HG02870 (cell line): ENCODE data around the gene PTH2.
"Not testable (repeated sequence)": the region's sequence is repeated elsewhere in the genome, so short reads cannot be mapped to it uniquely, and the experiment has no call there.

Experiments
- ATAC-seq: cut with Tn5 transposase; IDR thresholded peaks from one replicate; pipeline ENCODE4 v1.9.1; 2021; ENCODE audit warnings: mild to moderate bottlenecking, moderate library complexity; ENCODE audit not compliant: unreplicated experiment

PTH2 gene

GRCh38 chr19:49448432-49448786 is 25.2 kb upstream of the PTH2 start:
- ATAC-seq: no peak

- no peak for ATAC-seq
Observed at GRCh38 chr19:49447485-49448431, 24.5 kb upstream of the PTH2 start.

GRCh38 chr19:49445997-49446396 is 22.8 kb upstream of the PTH2 start:
- no peak for ATAC-seq

GRCh38 chr19:49444100-49444700 is 21.0 kb upstream of the PTH2 start:
- ATAC-seq: not testable (repeated sequence)

GRCh38 chr19:49443366-49444099 is 20.3 kb upstream of the PTH2 start:
- ATAC-seq: peak; percentile 72

GRCh38 chr19:49442771-49443365 is 19.6 kb upstream of the PTH2 start:
- peak; percentile 14 for ATAC-seq

- no peak for ATAC-seq
Observed at GRCh38 chr19:49442354-49442753, 19.1 kb upstream of the PTH2 start.

- ATAC-seq: no peak
Observed at GRCh38 chr19:49441960-49442350, 18.7 kb upstream of the PTH2 start.

GRCh38 chr19:49441210-49441959 is 18.1 kb upstream of the PTH2 start, which contains the start of gene SLC17A7:
SLC17A7 (minus strand) TSS chr19:49441527; CDS start chr19:49441379, 148 bp downstream.
- no peak for ATAC-seq

GRCh38 chr19:49440439-49441209 is 17.4 kb upstream of the PTH2 start:
- no peak for ATAC-seq

GRCh38 chr19:49439836-49440235 is 16.6 kb upstream of the PTH2 start:
- ATAC-seq: no peak

- no peak for ATAC-seq
Observed at GRCh38 chr19:49438261-49438660, 15.0 kb upstream of the PTH2 start.

- no peak for ATAC-seq
Observed at GRCh38 chr19:49437231-49437630, 14.0 kb upstream of the PTH2 start.

- no peak for ATAC-seq
Observed at GRCh38 chr19:49436381-49437017, 13.3 kb upstream of the PTH2 start.

- ATAC-seq: no peak
Observed at GRCh38 chr19:49435670-49436069, 12.4 kb upstream of the PTH2 start.

GRCh38 chr19:49434907-49435583 is 11.8 kb upstream of the PTH2 start:
- no peak for ATAC-seq

GRCh38 chr19:49433240-49433901 is 10.1 kb upstream of the PTH2 start:
- ATAC-seq: no peak
